Fibroblast of lung (primary cell): Measurements from ENCODE around the gene MITF. TPM values are rescaled to one million over a fixed set of nuclear protein-coding genes. Genes with fewer than 3 reads are reported as not detected.
"Not testable (repeated sequence)": the region's sequence is repeated elsewhere in the genome, so short reads cannot be mapped to it uniquely, and the experiment has no call there.

Experiments used
- DNase-seq, 2 donors: peaks; one replicate each; pipeline versions ENCODE4 v3.0.0 to v3.0.0-alpha.2; 2010; ENCODE audit warnings: low read depth in 2 of 2
- H2AFZ ChIP-seq: 2 replicates; pipeline ENCODE4 v1.5.1; 2012; ENCODE audit warnings: low read length, control low read depth, inconsistent platforms
- H3K27ac ChIP-seq: 2 replicates; pipeline ENCODE4 v1.5.1; 2011; ENCODE audit warnings: low read length, control low read depth; ENCODE audit not compliant: insufficient read depth
- H3K27me3 ChIP-seq: 2 replicates; pipeline ENCODE4 v1.5.1; 2011; ENCODE audit warnings: mild to moderate bottlenecking, low read length; ENCODE audit not compliant: control insufficient read depth, insufficient read depth
- H3K36me3 ChIP-seq: 2 replicates; pipeline ENCODE4 v1.5.1; 2011; ENCODE audit warnings: low read length; ENCODE audit not compliant: control insufficient read depth, insufficient read depth
- H3K4me1 ChIP-seq: 2 replicates; pipeline ENCODE4 v1.5.1; 2011; ENCODE audit warnings: low read length; ENCODE audit not compliant: control insufficient read depth, insufficient read depth; ENCODE audit errors: extremely low read depth
- H3K4me2 ChIP-seq: 2 replicates; pipeline ENCODE4 v1.5.1; 2011; ENCODE audit warnings: low read length, control low read depth; ENCODE audit not compliant: insufficient read depth; ENCODE audit errors: extremely low read depth
- H3K4me3 ChIP-seq, 4 experiments: fragments of 200-600 bp in 1 of 4; sonication (generic) in 1 of 4; replicated peaks in 1 of 4; 2 replicates each; pipeline ENCODE4 v1.5.1; 2011 to 2016; ENCODE audit warnings: low read length in 4 of 4, low read depth in 3 of 4, mild to moderate bottlenecking in 3 of 4, control low read depth in 2 of 4, inconsistent platforms in 1 of 4, mixed read lengths in 1 of 4; ENCODE audit not compliant: insufficient read depth in 1 of 4; ENCODE audit errors: control extremely low read depth in 1 of 4
- H3K79me2 ChIP-seq: 2 replicates; pipeline ENCODE4 v1.5.1; 2012; ENCODE audit warnings: mild to moderate bottlenecking, low read length, inconsistent platforms; ENCODE audit not compliant: control insufficient read depth, insufficient read depth
- H3K9ac ChIP-seq: 2 replicates; pipeline ENCODE4 v1.5.1; 2011; ENCODE audit warnings: mild to moderate bottlenecking, low read length, control low read depth; ENCODE audit not compliant: insufficient read depth
- H3K9me3 ChIP-seq: 2 replicates; pipeline ENCODE4 v1.5.1; 2012; ENCODE audit warnings: low read depth, low read length; ENCODE audit not compliant: control insufficient read depth, insufficient read depth
- H4K20me1 ChIP-seq: 2 replicates; pipeline ENCODE4 v1.5.1; 2011; ENCODE audit warnings: low read length; ENCODE audit not compliant: control insufficient read depth, insufficient read depth; ENCODE audit errors: extremely low read depth
- CTCF ChIP-seq, 2 donors: IDR thresholded peaks in 1 of 2; conservative IDR thresholded peaks in 1 of 2; 1 replicate in 1 of 2; 2 replicates in 1 of 2; pipeline ENCODE4 v1.5.1; 2011 to 2012; ENCODE audit warnings: low read length in 2 of 2, control low read depth in 1 of 2, inconsistent platforms in 1 of 2, low read depth in 1 of 2, mild to moderate bottlenecking in 1 of 2
- EZH2 ChIP-seq: IDR thresholded peaks from 2 replicates; pipeline ENCODE4 v1.5.1; 2012; ENCODE audit warnings: low read length, control low read depth, mild to moderate bottlenecking; ENCODE audit errors: missing control alignments
- polyA plus RNA-seq, 2 donors: library from polyadenylated mRNA; depleted of rRNA in 1 of 2; stranded (reverse) in 1 of 2; unstranded in 1 of 2; fragments of >200 nt; gene quantifications; 2 replicates each; pipeline ENCODE4 v1.2.1, GENCODE V29; 2011 to 2012; ENCODE audit warnings: missing spikeins in 1 of 2
- total RNA-seq: library from RNA; depleted of rRNA; stranded (reverse); fragments of >200 nt; gene quantifications from 2 replicates; pipeline ENCODE4 v1.2.1, GENCODE V29; 2014

MITF gene
- total and polyA plus RNA-seq, 2 donors (not counting 1 experiment from before 2014, with no cell fraction given), result 31.6 to 34.3 TPM

- Histone ChIP-seq H3K27me3 (no peaks in the 10 kb centered on the region), H3K4me1 (no peaks in the 10 kb centered on the region), H3K4me3 (no peak overlapping the region), H2AFZ (no peak overlapping the region), H3K9ac (no peak overlapping the region), H3K9me3 (no peaks in the 10 kb centered on the region), H3K36me3 (no peaks in the 10 kb centered on the region), H3K4me2 (no peak overlapping the region), H3K27ac (no peak overlapping the region), H3K79me2 (no peaks in the 10 kb centered on the region), H4K20me1 (no peaks in the 10 kb centered on the region)
- TF ChIP-seq EZH2 (no peak), CTCF (conservative IDR thresholded peaks at IDR 0.05 in 1 of 2, IDR thresholded peaks at IDR 0.05 in 1 of 2; ENCODE audit: low read depth in 1 of 2, low read length in 2 of 2) (no peak)
- DNase-seq, result peak in 1 of 2 donors; percentile 27
Measured at GRCh38 chr3:69914395-69914794, 175.1 kb downstream of the MITF start.

- no peaks in the 10 kb centered on the region for H3K36me3 ChIP-seq
- no peaks in the 10 kb centered on the region for H4K20me1 ChIP-seq
- no peaks in the 10 kb centered on the region for H3K79me2 ChIP-seq
- H3K4me3 ChIP-seq, result no peak overlapping the region
- H3K9ac ChIP-seq, result no peak overlapping the region
- TF ChIP-seq EZH2, result no peak
- no peak for TF ChIP-seq CTCF (conservative IDR thresholded peaks at IDR 0.05 in 1 of 2, IDR thresholded peaks at IDR 0.05 in 1 of 2; ENCODE audit: low read depth in 1 of 2, low read length in 2 of 2)
- no peaks in the 10 kb centered on the region for H3K4me1 ChIP-seq
- DNase-seq, result no peak
- H3K9me3 ChIP-seq, result no peaks in the 10 kb centered on the region
- H3K4me2 ChIP-seq, result no peak overlapping the region
- H3K27ac ChIP-seq, result no peak overlapping the region
- no peak overlapping the region for H2AFZ ChIP-seq
- H3K27me3 ChIP-seq, result no peaks in the 10 kb centered on the region
Measured at GRCh38 chr3:69915726-69916125, 176.5 kb downstream of the MITF start.

- not testable (repeated sequence) for H3K9ac ChIP-seq, H4K20me1 ChIP-seq, H3K4me2 ChIP-seq, H3K9me3 ChIP-seq, H3K79me2 ChIP-seq, H3K4me3 ChIP-seq, H3K36me3 ChIP-seq, H3K27me3 ChIP-seq, DNase-seq, H3K4me1 ChIP-seq, H2AFZ ChIP-seq, H3K27ac ChIP-seq
- TF ChIP-seq CTCF (conservative IDR thresholded peaks at IDR 0.05 in 1 of 2, IDR thresholded peaks at IDR 0.05 in 1 of 2; ENCODE audit: low read depth in 1 of 2, low read length in 2 of 2), result peak; percentile 27 to 43
Measured at GRCh38 chr3:69920009-69920408, 180.7 kb downstream of the MITF start.
